Naive thymus-derived CD4-positive, alpha-beta T cell (primary cell): ENCODE data around the gene CYP26B1. TPM values are rescaled to one million over a fixed set of nuclear protein-coding genes. Genes with fewer than 3 reads are reported as not detected.

Source experiments
- ATAC-seq: fragments of 150-1000 bp; cut with Tn5 transposase; 2 replicates; pipeline ENCODE4 v1.10.0; 2021; ENCODE audit warnings: mild to moderate bottlenecking, moderate library complexity
- CTCF ChIA-PET: fragments of 350-600 bp; sonication (Branson Sonifier 250); formaldehyde crosslinking; loops from one replicate; lab custom pipeline; 2021; ENCODE audit warnings: antibody characterized with exemption; lab: Charles Lee
- POLR2A ChIA-PET: fragments of 350-600 bp; sonication (Branson Sonifier 250); formaldehyde crosslinking; loops from one replicate; lab custom pipeline; 2021; ENCODE audit warnings: antibody characterized with exemption, inconsistent platforms; lab: Charles Lee
- DNase-seq, 9 donors: peaks; one replicate each; pipeline versions ENCODE4 v3.0.0 to v3.0.0-alpha.2; 2020 to 2022; ENCODE audit warnings: mixed read lengths in 1 of 9
- H3K27ac ChIP-seq: one replicate; pipeline ENCODE4 v1.7.0; 2013; ENCODE audit warnings: mild to moderate bottlenecking, low read depth, low read length, moderate library complexity
- H3K27me3 ChIP-seq, 2 donors: one replicate each; pipeline ENCODE4 v1.7.0; 2013; ENCODE audit warnings: low read length in 2 of 2, mild to moderate bottlenecking in 2 of 2, moderate library complexity in 2 of 2; ENCODE audit not compliant: control insufficient read depth in 2 of 2, insufficient read depth in 2 of 2
- H3K36me3 ChIP-seq, 3 experiments: 1 replicate in 2 of 3; 2 replicates in 1 of 3; pipeline ENCODE4 v1.7.0; 2013; ENCODE audit warnings: low read length in 3 of 3, mild to moderate bottlenecking in 3 of 3, moderate library complexity in 1 of 3; ENCODE audit not compliant: insufficient read depth in 3 of 3, control insufficient read depth in 2 of 3
- H3K4me1 ChIP-seq, 2 donors: one replicate each; pipeline ENCODE4 v1.7.0; 2013; ENCODE audit warnings: low read length in 2 of 2, mild to moderate bottlenecking in 2 of 2, moderate library complexity in 1 of 2; ENCODE audit not compliant: control insufficient read depth in 2 of 2, insufficient read depth in 2 of 2
- H3K4me3 ChIP-seq: 2 replicates; pipeline ENCODE4 v1.7.0; 2013; ENCODE audit warnings: mild to moderate bottlenecking, low read length
- H3K9me3 ChIP-seq, 3 experiments: 1 replicate in 2 of 3; 2 replicates in 1 of 3; pipeline ENCODE4 v1.7.0; 2013; ENCODE audit warnings: low read length in 3 of 3; ENCODE audit not compliant: control insufficient read depth in 2 of 3
- H3K27ac Mint-ChIP-seq, 9 donors: one replicate each; pipeline ENCODE4 v1.8.0; 2020 to 2022; ENCODE audit warnings: mixed read lengths in 9 of 9, mild to moderate bottlenecking in 8 of 9, moderate library complexity in 5 of 9, inconsistent platforms in 2 of 9
- H3K27me3 Mint-ChIP-seq, 5 donors: one replicate each; pipeline ENCODE4 v1.8.0; 2021 to 2022; ENCODE audit warnings: mixed read lengths in 5 of 5, mild to moderate bottlenecking in 1 of 5
- H3K36me3 Mint-ChIP-seq, 5 donors: one replicate each; pipeline ENCODE4 v1.8.0; 2020 to 2022; ENCODE audit warnings: mixed read lengths in 5 of 5, mild to moderate bottlenecking in 3 of 5, inconsistent platforms in 1 of 5
- H3K4me1 Mint-ChIP-seq, 7 donors: one replicate each; pipeline ENCODE4 v1.8.0; 2020 to 2022; ENCODE audit warnings: mixed read lengths in 7 of 7, mild to moderate bottlenecking in 3 of 7, inconsistent platforms in 1 of 7
- H3K4me3 Mint-ChIP-seq, 10 donors: one replicate each; pipeline ENCODE4 v1.8.0; 2020 to 2022; ENCODE audit warnings: mild to moderate bottlenecking in 10 of 10, mixed read lengths in 10 of 10, moderate library complexity in 6 of 10, inconsistent platforms in 2 of 10
- H3K9me3 Mint-ChIP-seq, 11 donors: one replicate each; pipeline ENCODE4 v1.8.0; 2020 to 2022; ENCODE audit warnings: mixed read lengths in 11 of 11, mild to moderate bottlenecking in 4 of 11, inconsistent platforms in 1 of 11, moderate library complexity in 1 of 11
- intact Hi-C, 2 donors: fragments of 100-400 bp; cut with micrococcal nuclease; formaldehyde crosslinking; loops; one replicate each; pipeline ENCODE4 v1.15.1; 2023
- polyA plus RNA-seq, 2 donors: library from polyadenylated mRNA; unstranded; fragments of 300-500 nt; fragmentation: Illumina TruSeq; gene quantifications; one replicate each; pipeline ENCODE4 v1.2.3, GENCODE V29; 2021
- total RNA-seq, 6 experiments: library from RNA in 5 of 6; stranded (reverse) in 5 of 6; gene quantifications; 1 replicate in 5 of 6; 2 replicates in 1 of 6; pipeline ENCODE4 v1.2.3 and lab custom pipeline; 2021 to 2026

Gene CYP26B1
- total and polyA plus RNA-seq, 7 experiments from 2014 or later, result not detected

- DNase-seq (no peak), ATAC-seq (no peak)
- Histone ChIP-seq H3K4me1 (no peaks in the 10 kb centered on the region), H3K4me3 (no peak overlapping the region), H3K27me3 (no peaks in the 10 kb centered on the region), H3K9me3 (no peaks in the 10 kb centered on the region), H3K27ac (no peak overlapping the region), H3K36me3 (no peaks in the 10 kb centered on the region)
- Mint-ChIP-seq H3K9me3 (peaks cover 0 to 3% (median 0%) of the 10 kb centered on the region in 11 donors), H3K27me3 (peaks cover 5 to 50% (median 31%) of the 10 kb centered on the region in 5 donors), H3K4me1 (no peaks in the 10 kb centered on the region), H3K4me3 (no peak overlapping the region), H3K27ac (no peak overlapping the region), H3K36me3 (no peaks in the 10 kb centered on the region)
- ChIA-PET CTCF (interaction anchor here (0.6 kb wide), 1 partner anchor 1526 kb away, joined by 4 read pairs; no protein-coding TSS in a partner anchor), POLR2A (no interaction called here)
- intact Hi-C loops, result no loop called here
Measured at GRCh38 chr2:72106978-72107377, 40.7 kb downstream of the CYP26B1 start.

GRCh38 chr2:72104821-72105588 lies 42.7 kb downstream of the CYP26B1 start:
- DNase-seq, result no peak
- H3K27ac Mint-ChIP-seq, result no peak overlapping the region
- H3K9me3 Mint-ChIP-seq, result peaks cover 0 to under 1% (median 0%) of the 10 kb centered on the region in 11 donors
- intact Hi-C loops, result no loop called here
- Histone ChIP-seq H3K27ac (no peak overlapping the region), H3K9me3 (no peaks in the 10 kb centered on the region), H3K27me3 (no peaks in the 10 kb centered on the region), H3K36me3 (no peaks in the 10 kb centered on the region), H3K4me3 (no peak overlapping the region), H3K4me1 (no peaks in the 10 kb centered on the region)
- POLR2A ChIA-PET, result no interaction called here
- H3K4me1 Mint-ChIP-seq, result no peaks in the 10 kb centered on the region
- CTCF ChIA-PET, result no interaction called here
- H3K36me3 Mint-ChIP-seq, result no peaks in the 10 kb centered on the region
- H3K27me3 Mint-ChIP-seq, result peaks cover 5 to 41% (median 26%) of the 10 kb centered on the region in 5 donors
- ATAC-seq, result no peak
- no peak overlapping the region for H3K4me3 Mint-ChIP-seq

GRCh38 chr2:72103690-72104089 lies 44.0 kb downstream of the CYP26B1 start:
- H3K4me3 Mint-ChIP-seq, result no peak overlapping the region
- Histone ChIP-seq H3K36me3 (no peaks in the 10 kb centered on the region), H3K27ac (no peak overlapping the region), H3K4me3 (no peak overlapping the region), H3K4me1 (no peaks in the 10 kb centered on the region), H3K9me3 (no peaks in the 10 kb centered on the region), H3K27me3 (no peaks in the 10 kb centered on the region)
- H3K9me3 Mint-ChIP-seq, result no peaks in the 10 kb centered on the region
- H3K36me3 Mint-ChIP-seq, result no peaks in the 10 kb centered on the region
- intact Hi-C loops, result no loop called here
- ATAC-seq (no peak), DNase-seq (no peak)
- no peaks in the 10 kb centered on the region for H3K4me1 Mint-ChIP-seq
- peaks cover 3 to 43% (median 28%) of the 10 kb centered on the region in 5 donors for H3K27me3 Mint-ChIP-seq
- H3K27ac Mint-ChIP-seq, result no peak overlapping the region
- ChIA-PET CTCF (no interaction called here), POLR2A (no interaction called here)

GRCh38 chr2:72103161-72103560 lies 44.5 kb downstream of the CYP26B1 start:
- H3K27ac ChIP-seq, result no peak overlapping the region
- Mint-ChIP-seq H3K27me3 (peaks cover 2 to 46% (median 26%) of the 10 kb centered on the region in 5 donors), H3K36me3 (no peaks in the 10 kb centered on the region), H3K27ac (no peak overlapping the region), H3K9me3 (no peaks in the 10 kb centered on the region), H3K4me3 (no peak overlapping the region), H3K4me1 (no peaks in the 10 kb centered on the region)
- H3K9me3 ChIP-seq, result no peaks in the 10 kb centered on the region
- CTCF ChIA-PET, result no interaction called here
- no peak overlapping the region for H3K4me3 ChIP-seq
- ATAC-seq, result no peak
- intact Hi-C loops, result no loop called here
- H3K4me1 ChIP-seq, result no peaks in the 10 kb centered on the region
- no peak for DNase-seq
- no peaks in the 10 kb centered on the region for H3K27me3 ChIP-seq
- H3K36me3 ChIP-seq, result no peaks in the 10 kb centered on the region
- POLR2A ChIA-PET, result no interaction called here

- Histone ChIP-seq H3K4me1 (no peaks in the 10 kb centered on the region), H3K27ac (no peak overlapping the region), H3K36me3 (no peaks in the 10 kb centered on the region), H3K27me3 (no peaks in the 10 kb centered on the region), H3K9me3 (no peaks in the 10 kb centered on the region), H3K4me3 (no peak overlapping the region)
- POLR2A ChIA-PET, result no interaction called here
- peaks cover 0 to 1% (median 0%) of the 10 kb centered on the region in 11 donors for H3K9me3 Mint-ChIP-seq
- ATAC-seq (no peak), DNase-seq (no peak)
- peaks cover 0 to 40% (median 18%) of the 10 kb centered on the region in 5 donors for H3K27me3 Mint-ChIP-seq
- H3K27ac Mint-ChIP-seq, result no peak overlapping the region
- CTCF ChIA-PET, result no interaction called here
- no peaks in the 10 kb centered on the region for H3K4me1 Mint-ChIP-seq
- intact Hi-C loops, result no loop called here
- no peak overlapping the region for H3K4me3 Mint-ChIP-seq
- H3K36me3 Mint-ChIP-seq, result no peaks in the 10 kb centered on the region
Measured at GRCh38 chr2:72098935-72099334, 48.7 kb downstream of the CYP26B1 start.

- intact Hi-C loops, result no loop called here
- H3K4me3 ChIP-seq, result no peak overlapping the region
- peaks cover 0 to 1% (median 0%) of the 10 kb centered on the region in 11 donors for H3K9me3 Mint-ChIP-seq
- no peak overlapping the region for H3K27ac ChIP-seq
- H3K4me1 Mint-ChIP-seq, result no peaks in the 10 kb centered on the region
- peaks cover 0 to 31% (median 20%) of the 10 kb centered on the region in 5 donors for H3K27me3 Mint-ChIP-seq
- H3K27ac Mint-ChIP-seq, result no peak overlapping the region
- no peaks in the 10 kb centered on the region for H3K36me3 ChIP-seq
- H3K36me3 Mint-ChIP-seq, result no peaks in the 10 kb centered on the region
- H3K9me3 ChIP-seq, result no peaks in the 10 kb centered on the region
- no peaks in the 10 kb centered on the region for H3K4me1 ChIP-seq
- DNase-seq (no peak), ATAC-seq (no peak)
- ChIA-PET CTCF (no interaction called here), POLR2A (no interaction called here)
- H3K4me3 Mint-ChIP-seq, result no peak overlapping the region
- no peaks in the 10 kb centered on the region for H3K27me3 ChIP-seq
Measured at GRCh38 chr2:72097276-72097675, 50.4 kb downstream of the CYP26B1 start.

GRCh38 chr2:72096181-72096580 lies 51.5 kb downstream of the CYP26B1 start:
- POLR2A ChIA-PET, result no interaction called here
- intact Hi-C loops, result no loop called here
- H3K36me3 ChIP-seq, result no peaks in the 10 kb centered on the region

More at GRCh38 chr2:72096181-72096580, 51.5 kb downstream of the CYP26B1 start:
- H3K9me3 Mint-ChIP-seq, result peaks cover 0 to 1% (median 0%) of the 10 kb centered on the region in 11 donors
- CTCF ChIA-PET, result no interaction called here
- H3K4me3 ChIP-seq, result no peak overlapping the region
- no peak overlapping the region for H3K27ac ChIP-seq
- H3K27ac Mint-ChIP-seq, result no peak overlapping the region
- H3K27me3 Mint-ChIP-seq, result peaks cover 0 to 31% (median 20%) of the 10 kb centered on the region in 5 donors
- DNase-seq, result no peak
- H3K4me1 ChIP-seq, result no peaks in the 10 kb centered on the region
- H3K4me3 Mint-ChIP-seq, result no peak overlapping the region
- no peaks in the 10 kb centered on the region for H3K9me3 ChIP-seq
- no peak for ATAC-seq
- H3K36me3 Mint-ChIP-seq, result no peaks in the 10 kb centered on the region
- H3K4me1 Mint-ChIP-seq, result no peaks in the 10 kb centered on the region
- no peaks in the 10 kb centered on the region for H3K27me3 ChIP-seq
